ENCODE results near the gene PLP1.
"Not testable (repeated sequence)": the region's sequence is repeated elsewhere in the genome, so short reads cannot be mapped to it uniquely, and the experiment has no call there.

PLP1 gene

GRCh38 chrX:103776546-103776945 is at the start of gene PLP1:
Gene PLP1 (plus strand): TSS chrX:103776840. CDS start chrX:103776996, 156 bp downstream.
- DNase-seq (ENCODE audit: low read depth in 1 of 2, low spot score in 1 of 2), result no peak

GRCh38 chrX:103727115-103727514 is 49.5 kb upstream of the PLP1 start:
- no peak for DNase-seq (ENCODE audit: low read depth in 1 of 2, low spot score in 1 of 2)

- no peak for DNase-seq (ENCODE audit: low read depth in 1 of 2, low spot score in 1 of 2)
Measured at GRCh38 chrX:103729015-103729414, 47.6 kb upstream of the PLP1 start.

GRCh38 chrX:103730147-103730795 is 46.4 kb upstream of the PLP1 start:
- DNase-seq (ENCODE audit: low read depth in 1 of 2, low spot score in 1 of 2), result no peak

- DNase-seq (ENCODE audit: low read depth in 1 of 2, low spot score in 1 of 2), result no peak
Measured at GRCh38 chrX:103730796-103731493, 45.7 kb upstream of the PLP1 start.

GRCh38 chrX:103733017-103733416 is 43.6 kb upstream of the PLP1 start:
- DNase-seq (ENCODE audit: low read depth in 1 of 2, low spot score in 1 of 2), result no peak

- no peak for DNase-seq (ENCODE audit: low read depth in 1 of 2, low spot score in 1 of 2)
Measured at GRCh38 chrX:103734125-103734760, 42.4 kb upstream of the PLP1 start.

- no peak for DNase-seq (ENCODE audit: low read depth in 1 of 2, low spot score in 1 of 2)
Measured at GRCh38 chrX:103737696-103738095, 38.9 kb upstream of the PLP1 start.

GRCh38 chrX:103739421-103739820 is 37.2 kb upstream of the PLP1 start:
- DNase-seq (ENCODE audit: low read depth in 1 of 2, low spot score in 1 of 2), result no peak

- no peak for DNase-seq (ENCODE audit: low read depth in 1 of 2, low spot score in 1 of 2)
Measured at GRCh38 chrX:103741879-103742278, 34.8 kb upstream of the PLP1 start.

GRCh38 chrX:103742339-103742738 is 34.3 kb upstream of the PLP1 start:
- DNase-seq (ENCODE audit: low read depth in 1 of 2, low spot score in 1 of 2), result no peak

GRCh38 chrX:103747163-103747562 is 29.5 kb upstream of the PLP1 start:
- DNase-seq (ENCODE audit: low read depth in 1 of 2, low spot score in 1 of 2), result no peak

- DNase-seq (ENCODE audit: low read depth in 1 of 2, low spot score in 1 of 2), result no peak
Measured at GRCh38 chrX:103754401-103754800, 22.2 kb upstream of the PLP1 start.

GRCh38 chrX:103756736-103757135 is 19.9 kb upstream of the PLP1 start:
- DNase-seq (ENCODE audit: low read depth in 1 of 2, low spot score in 1 of 2), result no peak

- DNase-seq (ENCODE audit: low read depth in 1 of 2, low spot score in 1 of 2), result no peak
Measured at GRCh38 chrX:103758555-103758954, 18.1 kb upstream of the PLP1 start.

GRCh38 chrX:103763541-103763940 is 13.1 kb upstream of the PLP1 start:
- not testable (repeated sequence) for DNase-seq (ENCODE audit: low read depth in 1 of 2, low spot score in 1 of 2)

GRCh38 chrX:103766813-103767555 is 9.7 kb upstream of the PLP1 start:
- DNase-seq (ENCODE audit: low read depth in 1 of 2, low spot score in 1 of 2), result not testable (repeated sequence)

GRCh38 chrX:103773445-103773844 is 3.2 kb upstream of the PLP1 start:
- DNase-seq (ENCODE audit: low read depth in 1 of 2, low spot score in 1 of 2), result no peak

- no peak for DNase-seq (ENCODE audit: low read depth in 1 of 2, low spot score in 1 of 2)
Measured at GRCh38 chrX:103774070-103774642, 2.5 kb upstream of the PLP1 start.

GRCh38 chrX:103779141-103779789 is 2.6 kb downstream of the PLP1 start:
- DNase-seq (ENCODE audit: low read depth in 1 of 2, low spot score in 1 of 2), result no peak

Data from stimulated activated CD4-positive, alpha-beta T cell treated with anti-CD3 and anti-CD28 coated beads, Interleukin-15, amount 100 ng/mL, for 1 hour (primary cell).